Heart right ventricle (tissue), 16 donors: ENCODE measurements around the gene ZFYVE21. TPM values are rescaled to one million over a fixed set of nuclear protein-coding genes. Genes with fewer than 3 reads are reported as not detected.

ENCODE experiments used
- ATAC-seq, 8 donors: fragments of 200-7000 bp; cut with Tn5 transposase; one replicate each; pipeline ENCODE4 v1.9.1; 2020; ENCODE audit warnings: mild to moderate bottlenecking in 8 of 8, moderate library complexity in 8 of 8, moderate number of reproducible peaks in 1 of 8
- DNase-seq, 2 donors: peaks; one replicate each; pipeline ENCODE4 v3.0.0-alpha.2; 2020
- H3K27ac ChIP-seq, 10 donors: fragments of 200-600 bp; sonication (generic) in 2 of 10; one replicate each; pipeline versions ENCODE4 v1.5.0 to v1.8.0; 2020 to 2022; ENCODE audit warnings: mild to moderate bottlenecking in 3 of 10
- H3K27me3 ChIP-seq, 7 donors: fragments of 200-600 bp; one replicate each; pipeline ENCODE4 v1.8.0; 2021 to 2022; ENCODE audit warnings: mild to moderate bottlenecking in 2 of 7
- H3K36me3 ChIP-seq, 9 donors: fragments of 200-600 bp; sonication (generic) in 1 of 9; one replicate each; pipeline versions ENCODE4 v1.5.0 to v1.8.0; 2020 to 2022; ENCODE audit warnings: mild to moderate bottlenecking in 2 of 9
- H3K4me1 ChIP-seq, 9 donors: fragments of 200-600 bp; sonication (generic) in 1 of 9; one replicate each; pipeline versions ENCODE4 v1.5.0 to v1.8.0; 2020 to 2022; ENCODE audit warnings: mild to moderate bottlenecking in 4 of 9
- H3K4me3 ChIP-seq, 10 donors: fragments of 200-600 bp; sonication (generic) in 2 of 10; one replicate each; pipeline versions ENCODE4 v1.5.0 to v1.8.0; 2020 to 2022; ENCODE audit warnings: mild to moderate bottlenecking in 7 of 10, moderate library complexity in 2 of 10
- H3K9me3 ChIP-seq, 11 donors: fragments of 200-600 bp in 10 of 11; sonication (generic) in 2 of 11; one replicate each; pipeline versions ENCODE4 v1.5.0 to v1.8.0; 2013 to 2022; ENCODE audit warnings: mild to moderate bottlenecking in 2 of 11, control low read depth in 1 of 11, moderate library complexity in 1 of 11
- CTCF ChIP-seq, 9 donors: fragments of 200-600 bp; sonication (generic) in 2 of 9; IDR thresholded peaks; one replicate each; pipeline versions ENCODE4 v1.5.0 to v1.8.0; 2021 to 2022; ENCODE audit warnings: antibody characterized with exemption in 9 of 9, mild to moderate bottlenecking in 5 of 9, moderate library complexity in 1 of 9
- WGBS, 2 donors: extraction: QIAGEN DNeasy Blood & Tissue Kit; methylation state at CpG; one replicate each; pipeline ENCODE4 v1.1.7; 2013; ENCODE audit warnings: inconsistent platforms in 1 of 2; 5-methylcytosine and 5-hydroxymethylcytosine counted together
- intact Hi-C, 10 donors: fragments of 100-400 bp; cut with DNase I; formaldehyde crosslinking; loops; one replicate each; pipeline versions ENCODE4 v1.11.1 to v1.14.2; 2022
- polyA plus RNA-seq, 2 donors: library from polyadenylated mRNA; stranded (reverse); fragments of 200-250 nt; gene quantifications; one replicate each; pipeline ENCODE4 v1.2.3, GENCODE V29; 2013
- total RNA-seq, 10 donors: library from RNA; stranded (reverse); fragmentation: NEBNext Ultra II Directional in 3 of 10; extraction: Animal tissue kit (Norgen Biotek cat#: 25700) in 3 of 10; gene quantifications; one replicate each; pipeline versions ENCODE4 v1.2.1 to v1.2.4, GENCODE V29; 2021 to 2023
- donor health status: Arrhythmogenic right ventricular cardiomyopathy.
- donor health status: ischemic (EF 13 %, LVEDD 7.1; RV severe dilation, severe dysfunction).
- donor health status: healthy with polysubstance abuse.
- donor health status: DM: no; HTN: yes; CAD: no.
- donor health status: DM: no; HTN: no; CAD: no.
- donor health status: ischemic (EF 25% LVEDD 6.9; RV normal size, moderate dysfunction).
- donor health status: ischemic (EF 25% LVEDD 5.7; RV mildly dilated, moderate dysfunction).
- donor health status: healthy.
- donor health status: DM: yes; HTN: yes; CAD: no.
- donor health status: Ischemic cardiomyopathy.
- donor health status: ischemic (EF 35%, LVEDD 5.7; RV mildly dilated, moderate dysfunction).
- donor health status: nonischemic (EF 11% LVEDD 7.7; RV severe dilation, severe dysfunction).
- donor health status: DM: yes; HTN: yes; CAD: no.
- donor health status: PGD.
- donor health status: ischemic (EF 29% LVEDD 5.4; RV normal size, mild dysfunction).
- donor health status: nonischemic (EF 23%, LVEDD 6.1; RV moderate dilation, normal function).

Gene ZFYVE21
- total and polyA plus RNA-seq, 12 donors: 43.5 to 88.8 (median 54.5) TPM

DNA sequence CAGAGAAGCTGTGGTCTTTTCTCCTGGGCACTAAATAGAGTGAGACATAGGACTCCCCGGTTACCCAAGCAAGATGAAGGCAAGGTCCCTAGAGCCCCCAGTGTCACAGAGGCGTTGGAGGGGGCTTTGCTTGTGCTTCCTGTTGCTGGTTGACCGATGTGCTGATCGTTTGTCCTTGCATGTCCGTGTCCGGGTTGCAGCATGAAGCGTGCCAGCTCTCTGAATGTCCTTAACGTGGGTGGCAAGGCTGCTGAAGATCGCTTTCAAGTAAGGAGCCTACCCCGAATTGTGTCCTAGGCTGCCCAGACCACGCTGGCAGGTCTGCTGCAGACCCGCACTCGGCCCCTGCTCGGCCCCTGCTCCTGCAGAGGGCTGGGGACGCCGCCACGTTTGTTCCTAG, 23.5 kb upstream of the ZFYVE21 start:
- TF ChIP-seq CTCF (IDR thresholded peaks at IDR 0.05): no peak
- Histone ChIP-seq H3K4me3 (no peak overlapping the region), H3K36me3 (peaks cover 0 to 86% (median 35%) of the 10 kb centered on the region in 9 donors), H3K27me3 (no peaks in the 10 kb centered on the region), H3K27ac (no peak overlapping the region), H3K4me1 (peaks cover 6 to 54% (median 33%) of the 10 kb centered on the region in 9 donors), H3K9me3 (no peaks in the 10 kb centered on the region)
- ATAC-seq (no peak), DNase-seq (no peak)
- 94 to 95% methylated on average over 17 of the region's 17 CpGs for WGBS, 2 donors
- intact Hi-C loops: no loop called here

DNA sequence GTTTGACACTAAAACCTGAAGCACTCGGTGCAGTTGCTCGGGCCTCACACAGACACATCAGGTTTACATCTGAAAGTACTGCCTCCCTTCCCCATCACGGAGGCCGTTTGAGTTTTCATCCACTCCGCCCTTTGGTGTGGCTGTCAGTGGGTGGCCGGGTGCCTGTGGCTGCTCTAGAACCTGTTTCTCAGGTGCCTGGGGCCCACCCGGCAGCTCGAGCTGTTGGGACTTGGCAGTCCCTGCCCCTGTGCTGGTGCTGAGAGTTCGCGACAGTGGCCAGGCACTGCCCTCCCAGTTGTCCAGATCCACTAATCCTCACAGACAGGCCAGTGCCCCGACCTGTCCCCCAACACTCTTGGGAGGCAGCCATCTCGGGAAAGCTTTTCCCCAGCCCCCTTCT, 22.7 kb upstream of the ZFYVE21 start:
- no peak for DNase-seq
- H3K36me3 ChIP-seq: peaks cover 3 to 86% (median 28%) of the 10 kb centered on the region in 9 donors
- intact Hi-C loops: no loop called here

GRCh38 chr14:103693515-103693914, 22.1 kb upstream of the ZFYVE21 start:
- Histone ChIP-seq H3K27me3 (no peaks in the 10 kb centered on the region), H3K36me3 (peaks cover 5 to 86% (median 27%) of the 10 kb centered on the region in 9 donors), H3K4me1 (peaks cover 16 to 59% (median 46%) of the 10 kb centered on the region in 9 donors), H3K27ac (no peak overlapping the region), H3K4me3 (no peak overlapping the region), H3K9me3 (no peaks in the 10 kb centered on the region)
- intact Hi-C loops: no loop called here
- 95 to 96% methylated on average over 22 of the region's 22 CpGs for WGBS, 2 donors
- DNase-seq (no peak), ATAC-seq (no peak)
- no peak for TF ChIP-seq CTCF (IDR thresholded peaks at IDR 0.05)

More for the DNA sequence above, 22.7 kb upstream of the ZFYVE21 start:
- H3K4me1 ChIP-seq: peaks cover 13 to 56% (median 40%) of the 10 kb centered on the region in 9 donors
- H3K27me3 ChIP-seq: no peaks in the 10 kb centered on the region
- no peaks in the 10 kb centered on the region for H3K9me3 ChIP-seq
- WGBS, 2 donors: 86 to 87% methylated on average over 12 of the region's 12 CpGs
- no peak for ATAC-seq
- H3K4me3 ChIP-seq: no peak overlapping the region
- no peak overlapping the region for H3K27ac ChIP-seq
- TF ChIP-seq CTCF (IDR thresholded peaks at IDR 0.05): no peak

DNA sequence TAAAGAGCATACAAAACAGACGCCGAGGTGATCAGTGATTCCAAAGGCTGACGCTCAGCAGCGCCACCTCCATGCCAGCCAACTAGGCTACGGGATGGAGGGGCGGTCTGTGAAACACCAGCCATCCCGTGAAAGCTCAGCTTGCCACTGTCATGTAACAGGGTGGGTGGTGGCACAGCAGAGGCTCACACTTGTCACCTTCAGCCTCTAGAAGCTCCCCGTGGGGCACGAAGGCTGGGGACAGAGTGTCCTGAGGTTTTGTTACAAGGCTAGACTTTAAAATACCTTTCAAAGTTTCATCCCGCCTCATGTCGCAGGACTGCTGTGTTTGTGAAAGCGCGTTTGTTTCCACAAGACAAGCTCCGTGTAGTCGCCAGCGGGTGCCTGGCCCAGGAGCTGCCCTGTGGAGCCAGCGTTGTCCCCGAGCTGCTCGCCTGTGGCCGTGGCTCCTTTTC, 21.0 kb upstream of the ZFYVE21 start:
- H3K27ac ChIP-seq: no peak overlapping the region
- H3K4me3 ChIP-seq: no peak overlapping the region
- intact Hi-C loops: no loop called here
- 91 to 92% methylated on average over 20 of the region's 20 CpGs for WGBS, 2 donors
- TF ChIP-seq CTCF (IDR thresholded peaks at IDR 0.05): no peak
- no peaks in the 10 kb centered on the region for H3K9me3 ChIP-seq
- H3K36me3 ChIP-seq: peaks cover 5 to 86% (median 27%) of the 10 kb centered on the region in 9 donors
- peaks cover 16 to 59% (median 46%) of the 10 kb centered on the region in 9 donors for H3K4me1 ChIP-seq
- ATAC-seq: no peak
- DNase-seq: no peak
- H3K27me3 ChIP-seq: no peaks in the 10 kb centered on the region
